HG03196 (cell line): ENCODE results near the gene RNF220.
"Not testable (repeated sequence)": the region's sequence is repeated elsewhere in the genome, so short reads cannot be mapped to it uniquely, and the experiment has no call there.

Experiments used
- ATAC-seq: cut with Tn5 transposase; IDR thresholded peaks from one replicate; pipeline ENCODE4 v1.9.1; 2021; ENCODE audit not compliant: unreplicated experiment

The RNF220 gene

DNA sequence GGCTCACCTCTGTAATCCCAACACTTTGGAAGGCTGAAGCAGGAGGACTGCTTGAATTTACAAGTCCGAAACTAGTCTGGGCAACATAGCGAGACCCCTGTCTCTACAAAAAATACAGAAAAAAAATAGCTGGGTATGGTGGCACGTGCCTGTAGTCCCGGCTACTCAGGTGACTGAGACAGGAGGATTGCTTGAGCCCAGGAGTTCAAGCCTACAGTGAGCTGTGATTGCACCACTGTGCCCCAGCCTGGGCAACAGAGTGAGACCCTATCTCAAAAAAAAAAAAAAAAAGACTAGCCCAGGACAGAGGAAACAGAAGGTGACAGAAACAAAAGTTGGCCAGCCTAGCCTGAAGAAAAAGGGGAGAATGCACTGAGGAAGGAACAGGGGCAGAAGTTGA, 290.6 kb downstream of the RNF220 start:
- no peak for ATAC-seq

DNA sequence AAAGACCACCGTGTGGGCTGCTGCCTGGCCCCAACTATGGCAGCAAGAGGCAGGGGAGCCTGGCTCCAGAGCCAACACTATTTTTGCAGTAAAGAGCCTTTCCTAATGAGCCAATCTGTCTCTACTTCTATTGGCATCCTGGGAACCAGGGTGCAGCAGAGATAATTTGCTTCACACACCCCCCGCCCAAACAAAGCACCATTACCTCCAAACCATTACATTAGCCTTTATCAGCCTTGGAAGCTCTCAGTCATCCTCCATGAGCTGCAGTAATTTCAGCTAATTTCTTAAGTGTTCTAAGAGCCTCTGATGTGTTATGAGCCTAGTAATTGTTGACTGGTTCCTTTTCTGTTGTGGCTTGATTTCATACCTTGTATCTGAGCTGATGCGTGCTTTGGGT, 291.0 kb downstream of the RNF220 start:
- ATAC-seq: no peak

DNA sequence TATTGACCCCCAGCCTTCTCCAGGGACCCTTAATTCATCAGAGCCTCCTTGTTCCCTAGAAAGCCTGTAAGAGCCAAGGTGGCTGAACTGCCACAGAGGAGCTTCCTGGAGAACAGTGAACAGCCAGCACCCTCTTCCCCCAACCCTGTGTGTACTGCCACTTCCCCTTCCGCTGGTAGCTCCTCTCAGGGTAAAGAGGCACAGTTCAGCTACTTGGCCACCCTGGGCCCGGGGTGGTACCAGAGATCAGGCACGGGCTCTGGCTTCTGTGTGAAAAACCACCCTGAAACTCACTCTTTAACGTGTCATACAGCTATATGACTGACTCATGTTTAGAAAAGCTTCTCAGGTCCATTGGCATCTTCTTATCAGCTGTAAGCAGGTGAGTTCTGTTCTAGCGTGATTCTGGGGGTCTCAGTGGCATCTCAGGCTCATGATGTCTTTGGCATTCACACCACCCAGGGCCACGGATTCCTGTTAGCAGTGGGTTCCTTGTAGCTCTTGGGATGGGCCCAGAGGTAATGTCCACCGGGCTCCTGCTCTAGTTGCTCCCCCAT, 291.8 kb downstream of the RNF220 start:
- peak; percentile 59 for ATAC-seq

DNA sequence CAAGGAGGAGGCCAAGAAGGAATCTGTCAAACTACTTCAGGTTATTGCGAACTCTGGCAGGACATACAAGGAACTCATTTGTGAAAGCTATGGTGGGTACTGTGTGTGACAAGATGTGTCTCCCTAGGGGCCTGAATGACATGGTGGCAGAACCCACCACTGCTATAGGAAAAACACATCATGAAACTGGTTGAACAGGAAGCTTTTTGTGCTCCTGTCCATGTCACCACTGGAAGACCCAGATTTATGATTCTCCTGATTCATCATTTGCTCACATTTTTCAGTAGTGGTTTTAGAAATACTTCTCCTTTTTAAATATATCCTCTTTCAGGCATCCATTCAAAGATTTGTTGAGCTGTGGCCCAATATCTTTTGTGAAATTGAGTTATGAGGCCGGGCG, 293.1 kb downstream of the RNF220 start:
- ATAC-seq: no peak

DNA sequence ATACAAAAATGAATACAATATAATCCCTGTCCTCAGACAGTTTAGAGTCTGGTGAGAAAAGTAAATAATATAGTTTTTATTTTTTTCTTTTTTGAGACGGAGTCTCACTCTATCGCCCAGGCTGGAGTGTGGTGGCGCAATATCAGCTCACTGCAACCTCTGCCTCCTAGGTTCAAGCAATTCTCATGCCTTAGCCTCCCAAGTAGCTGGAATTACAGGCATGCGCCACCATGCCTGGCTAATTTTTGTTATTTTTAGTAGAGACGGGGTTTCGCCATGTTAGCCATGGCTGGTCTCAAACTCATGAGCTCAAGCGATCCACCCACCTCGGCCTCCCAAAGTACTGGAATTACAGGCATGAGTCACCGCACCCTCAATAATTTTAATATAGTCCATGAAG, 294.3 kb downstream of the RNF220 start:
- ATAC-seq: not testable (repeated sequence)

DNA sequence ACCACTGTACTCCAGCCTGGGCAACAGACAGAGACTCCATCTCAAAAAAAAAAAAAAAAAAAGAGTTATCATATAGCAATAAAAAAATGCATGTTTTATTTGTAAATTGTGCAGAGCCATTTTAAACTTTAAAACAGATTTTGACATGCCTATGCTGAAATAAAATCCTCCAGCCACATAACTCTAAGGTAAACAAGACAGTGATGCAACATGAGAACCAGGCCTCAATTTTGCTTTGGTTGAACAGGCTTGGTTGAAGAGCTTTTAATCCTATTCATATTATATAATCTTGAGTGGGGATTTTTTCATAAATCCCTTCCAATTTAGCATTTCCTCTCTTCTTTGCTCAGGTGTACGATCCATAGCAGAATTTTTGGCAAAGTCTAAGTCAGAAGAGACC, 295.5 kb downstream of the RNF220 start:
- ATAC-seq: no peak

DNA sequence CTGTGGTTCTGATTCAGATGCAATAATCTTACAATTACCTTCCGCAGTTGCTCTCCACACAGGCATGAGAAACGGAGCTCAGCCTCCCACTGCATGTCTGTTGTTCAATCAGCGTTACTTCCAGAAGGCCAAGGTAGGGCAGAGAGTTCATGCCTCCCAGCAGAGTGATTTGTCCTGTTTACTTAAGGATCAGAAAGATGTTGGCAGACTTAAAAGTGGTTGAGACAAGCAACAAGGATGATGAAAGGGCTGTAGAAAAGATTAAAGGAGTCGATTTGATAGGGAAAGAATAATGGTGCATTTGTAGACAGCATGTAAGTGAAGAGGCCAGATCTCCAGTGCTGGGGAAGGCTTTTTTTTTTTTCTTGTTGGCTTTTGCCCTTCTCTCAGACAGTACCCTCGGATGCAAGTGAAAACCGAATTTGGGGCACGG, 296.1 kb downstream of the RNF220 start:
- no peak for ATAC-seq
